Measurements from ENCODE around the gene NNT. TPM values are rescaled to one million over a fixed set of nuclear protein-coding genes. Genes with fewer than 3 reads are reported as not detected.

Gene NNT
- total RNA-seq, 3 donors from 2014 or later (not counting 1 experiment from before 2014, with no cell fraction given) = 57.0 to 66.1 (median 64.6) TPM

- Histone ChIP-seq H3K9me3 (ENCODE audit: control insufficient read depth, insufficient read depth, low read length) (no peaks in the 10 kb centered on the region), H3K27me3 (ENCODE audit: control insufficient read depth, insufficient read depth, low read length) (no peaks in the 10 kb centered on the region), H3K4me1 (ENCODE audit: control insufficient read depth, insufficient read depth, low read length) (no peaks in the 10 kb centered on the region), H3K27ac (ENCODE audit: low read length) (no peak overlapping the region), H3K4me3 (ENCODE audit: low read length) (no peak overlapping the region), H3K36me3 (ENCODE audit: control insufficient read depth, insufficient read depth, low read length) (no peaks in the 10 kb centered on the region)
- H3K36me3 Mint-ChIP-seq = no peaks in the 10 kb centered on the region
- H3K9me3 Mint-ChIP-seq = peaks cover 3 to 8% of the 10 kb centered on the region in 2 donors
- H3K4me1 Mint-ChIP-seq = no peaks in the 10 kb centered on the region
- no peak for TF ChIP-seq CTCF (IDR thresholded peaks at IDR 0.05)
- no CpG with 5 or more reads among the region's 2 CpGs for WGBS (ENCODE audit: insufficient coverage)
- no peak overlapping the region for H3K4me3 Mint-ChIP-seq
- no peak for ATAC-seq
- intact Hi-C loops (cut with micrococcal nuclease) = no loop called here
- no peaks in the 10 kb centered on the region for H3K27me3 Mint-ChIP-seq (ENCODE audit: low read depth in 2 of 2)
- no peak for DNase-seq
- H3K27ac Mint-ChIP-seq = no peak overlapping the region
Measured at GRCh38 chr5:43750809-43751208, 147.8 kb downstream of the NNT start.

GRCh38 chr5:43753069-43753468, 150.1 kb downstream of the NNT start:
- intact Hi-C loops (cut with micrococcal nuclease) = no loop called here
- no peak overlapping the region for H3K27ac Mint-ChIP-seq
- no peaks in the 10 kb centered on the region for H3K36me3 ChIP-seq (ENCODE audit: control insufficient read depth, insufficient read depth, low read length)
- 76% methylated on average over 2 of the region's 2 CpGs for WGBS (ENCODE audit: insufficient coverage)
- H3K27me3 ChIP-seq (ENCODE audit: control insufficient read depth, insufficient read depth, low read length) = no peaks in the 10 kb centered on the region
- no peaks in the 10 kb centered on the region for H3K36me3 Mint-ChIP-seq
- no peaks in the 10 kb centered on the region for H3K9me3 ChIP-seq (ENCODE audit: control insufficient read depth, insufficient read depth, low read length)
- H3K27ac ChIP-seq (ENCODE audit: low read length) = no peak overlapping the region
- no peaks in the 10 kb centered on the region for H3K4me1 Mint-ChIP-seq
- H3K4me3 Mint-ChIP-seq = no peak overlapping the region
- TF ChIP-seq CTCF (IDR thresholded peaks at IDR 0.05) = no peak
- no peak overlapping the region for H3K4me3 ChIP-seq (ENCODE audit: low read length)
- no peaks in the 10 kb centered on the region for H3K27me3 Mint-ChIP-seq (ENCODE audit: low read depth in 2 of 2)
- H3K9me3 Mint-ChIP-seq = peaks cover 10% of the 10 kb centered on the region in 2 donors
- no peaks in the 10 kb centered on the region for H3K4me1 ChIP-seq (ENCODE audit: control insufficient read depth, insufficient read depth, low read length)
- ATAC-seq (no peak), DNase-seq (no peak)

Other genes with a start within 250 kb of the NNT start
- gene CCL28, start 190.8 kb upstream of the NNT start, total RNA-seq = 10 to 100 TPM; 17.5 to 25.8 (median 25.1) TPM
- gene TMEM267, start 119.3 kb upstream of the NNT start, total RNA-seq = 10 to 100 TPM in 1 of 3 donors, 1 to 10 TPM in 2; 7.2 to 12.8 (median 8.8) TPM
- gene C5orf34, start 88.0 kb upstream of the NNT start, total RNA-seq = 1 to 10 TPM; 1.1 to 1.8 (median 1.3) TPM
- gene PAIP1, start 46.1 kb upstream of the NNT start, total RNA-seq = 10 to 100 TPM; 22.4 to 35.1 (median 29.2) TPM